Measurements from ENCODE around the gene LIMA1.

DNA sequence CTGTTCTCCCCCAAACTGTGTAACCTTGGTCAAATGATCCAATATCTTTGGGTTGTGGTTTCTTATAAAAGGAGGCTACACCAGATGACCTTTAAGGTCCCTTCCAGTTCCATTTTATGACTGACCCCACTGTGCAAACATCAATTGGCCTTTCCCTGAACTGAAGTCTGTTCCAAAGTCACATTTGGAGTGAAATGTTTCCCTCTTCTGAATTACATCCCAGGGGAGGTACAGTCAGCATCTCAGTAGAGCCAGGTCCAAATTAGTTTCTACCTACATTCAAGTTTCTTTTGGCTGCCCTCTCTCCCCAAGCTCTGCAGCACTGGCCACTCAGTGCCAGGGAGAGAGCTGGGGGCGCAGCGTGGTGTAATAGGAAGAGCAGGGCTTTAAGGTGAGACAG is 34.4 kb downstream of the LIMA1 start:
- TF ChIP-seq, protein P1, sequence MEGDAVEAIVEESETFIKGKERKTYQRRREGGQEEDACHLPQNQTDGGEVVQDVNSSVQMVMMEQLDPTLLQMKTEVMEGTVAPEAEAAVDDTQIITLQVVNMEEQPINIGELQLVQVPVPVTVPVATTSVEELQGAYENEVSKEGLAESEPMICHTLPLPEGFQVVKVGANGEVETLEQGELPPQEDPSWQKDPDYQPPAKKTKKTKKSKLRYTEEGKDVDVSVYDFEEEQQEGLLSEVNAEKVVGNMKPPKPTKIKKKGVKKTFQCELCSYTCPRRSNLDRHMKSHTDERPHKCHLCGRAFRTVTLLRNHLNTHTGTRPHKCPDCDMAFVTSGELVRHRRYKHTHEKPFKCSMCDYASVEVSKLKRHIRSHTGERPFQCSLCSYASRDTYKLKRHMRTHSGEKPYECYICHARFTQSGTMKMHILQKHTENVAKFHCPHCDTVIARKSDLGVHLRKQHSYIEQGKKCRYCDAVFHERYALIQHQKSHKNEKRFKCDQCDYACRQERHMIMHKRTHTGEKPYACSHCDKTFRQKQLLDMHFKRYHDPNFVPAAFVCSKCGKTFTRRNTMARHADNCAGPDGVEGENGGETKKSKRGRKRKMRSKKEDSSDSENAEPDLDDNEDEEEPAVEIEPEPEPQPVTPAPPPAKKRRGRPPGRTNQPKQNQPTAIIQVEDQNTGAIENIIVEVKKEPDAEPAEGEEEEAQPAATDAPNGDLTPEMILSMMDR (IDR thresholded peaks at IDR 0.05 in 2 of 3, conservative IDR thresholded peaks at IDR 0.05 in 1 of 3; ENCODE audit: insufficient read depth in 2 of 3, low read depth in 1 of 3, low read length in 3 of 3), result no peak
- TF ChIP-seq, protein P2, sequence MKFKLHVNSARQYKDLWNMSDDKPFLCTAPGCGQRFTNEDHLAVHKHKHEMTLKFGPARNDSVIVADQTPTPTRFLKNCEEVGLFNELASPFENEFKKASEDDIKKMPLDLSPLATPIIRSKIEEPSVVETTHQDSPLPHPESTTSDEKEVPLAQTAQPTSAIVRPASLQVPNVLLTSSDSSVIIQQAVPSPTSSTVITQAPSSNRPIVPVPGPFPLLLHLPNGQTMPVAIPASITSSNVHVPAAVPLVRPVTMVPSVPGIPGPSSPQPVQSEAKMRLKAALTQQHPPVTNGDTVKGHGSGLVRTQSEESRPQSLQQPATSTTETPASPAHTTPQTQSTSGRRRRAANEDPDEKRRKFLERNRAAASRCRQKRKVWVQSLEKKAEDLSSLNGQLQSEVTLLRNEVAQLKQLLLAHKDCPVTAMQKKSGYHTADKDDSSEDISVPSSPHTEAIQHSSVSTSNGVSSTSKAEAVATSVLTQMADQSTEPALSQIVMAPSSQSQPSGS (CRISPR knock-in tag; IDR thresholded peaks at IDR 0.05), result no peak
- no peak for TF ChIP-seq CXXC5 (CRISPR knock-in tag; IDR thresholded peaks at IDR 0.05)
- no peak for TF ChIP-seq ZNF507 (tag; conservative IDR thresholded peaks at IDR 0.05)
- TF ChIP-seq POLR2AphosphoS2 (IDR thresholded peaks at IDR 0.05; ENCODE audit: low read length), result no peak
- no peak for TF ChIP-seq POLR2AphosphoS5 (IDR thresholded peaks at IDR 0.05; ENCODE audit: control insufficient read depth, insufficient read depth, low read depth, low read length)
- TF ChIP-seq NR2C2 (CRISPR knock-in tag; IDR thresholded peaks at IDR 0.05), result no peak
- no peak for TF ChIP-seq NR2C2 (tag; IDR thresholded peaks at IDR 0.05)
